Mesodermal cell (in vitro differentiated cells): Measurements from ENCODE around the gene RBM10.

Experiments
- H3K27ac ChIP-seq: 2 replicates; pipeline ENCODE4 v1.7.0; 2013; ENCODE audit warnings: mild to moderate bottlenecking, low read depth, low read length, moderate library complexity; ENCODE audit not compliant: severe bottlenecking
- H3K36me3 ChIP-seq: 2 replicates; pipeline ENCODE4 v1.7.1; 2013; ENCODE audit warnings: mild to moderate bottlenecking, low read length, moderate library complexity; ENCODE audit not compliant: control insufficient read depth, insufficient read depth
- H3K4me1 ChIP-seq: one replicate; pipeline ENCODE4 v1.7.1; 2013; ENCODE audit warnings: mild to moderate bottlenecking, low read length; ENCODE audit not compliant: insufficient read depth, control insufficient read depth, poor library complexity, severe bottlenecking
- H3K4me3 ChIP-seq: 2 replicates; pipeline ENCODE4 v1.7.0; 2013; ENCODE audit warnings: low read length, control low read depth, mild to moderate bottlenecking; ENCODE audit not compliant: insufficient read depth, poor library complexity, severe bottlenecking; ENCODE audit errors: extremely low read depth
- H3K9me3 ChIP-seq: 2 replicates; pipeline ENCODE4 v1.7.1; 2013; ENCODE audit warnings: mild to moderate bottlenecking, low read length, moderate library complexity; ENCODE audit not compliant: control insufficient read depth
- WGBS, 2 experiments: methylation state at CpG; one replicate each; pipeline ENCODE4 v1.1.5; 2013; ENCODE audit warnings: missing lambda C conversion rate in 2 of 2; ENCODE audit not compliant: insufficient coverage in 2 of 2; 5-methylcytosine and 5-hydroxymethylcytosine counted together

RBM10 gene

GRCh38 chrX:47176101-47176740 is 31.2 kb downstream of the RBM10 start:
- H3K9me3 ChIP-seq = no peaks in the 10 kb centered on the region
- H3K4me1 ChIP-seq = no peaks in the 10 kb centered on the region
- H3K27ac ChIP-seq = no peak overlapping the region
- peaks cover 63% of the 10 kb centered on the region for H3K36me3 ChIP-seq
- no peak overlapping the region for H3K4me3 ChIP-seq
- 96 to 97% methylated on average over 13 to 15 of the region's 23 CpGs for WGBS, 2 experiments

- H3K27ac ChIP-seq = no peak overlapping the region
- H3K36me3 ChIP-seq = peaks cover 64% of the 10 kb centered on the region
- no peak overlapping the region for H3K4me3 ChIP-seq
- 0% methylated on average over 1 of the region's 2 CpGs for WGBS, 2 experiments
- no peaks in the 10 kb centered on the region for H3K4me1 ChIP-seq
- H3K9me3 ChIP-seq = no peaks in the 10 kb centered on the region
These were observed 32.1 kb downstream of the RBM10 start for GRCh38 chrX:47177079-47177478.

GRCh38 chrX:47178337-47178736 is 33.3 kb downstream of the RBM10 start:
- Histone ChIP-seq H3K4me1 (no peaks in the 10 kb centered on the region), H3K36me3 (peaks cover 61% of the 10 kb centered on the region)
- 91 to 92% methylated on average over 3 of the region's 5 CpGs for WGBS, 2 experiments

GRCh38 chrX:47179221-47179927 is 34.4 kb downstream of the RBM10 start:
- Histone ChIP-seq H3K4me1 (no peaks in the 10 kb centered on the region), H3K27ac (no peak overlapping the region), H3K4me3 (no peak overlapping the region), H3K36me3 (peaks cover 60% of the 10 kb centered on the region), H3K9me3 (no peaks in the 10 kb centered on the region)
- 79 to 90% methylated on average over 2 to 9 of the region's 14 CpGs for WGBS, 2 experiments

More at GRCh38 chrX:47178337-47178736, 33.3 kb downstream of the RBM10 start:
- Histone ChIP-seq H3K27ac (no peak overlapping the region), H3K9me3 (no peaks in the 10 kb centered on the region), H3K4me3 (no peak overlapping the region)

GRCh38 chrX:47179928-47180255 is 34.9 kb downstream of the RBM10 start:
- Histone ChIP-seq H3K36me3 (peaks cover 61% of the 10 kb centered on the region), H3K9me3 (no peaks in the 10 kb centered on the region), H3K4me1 (no peaks in the 10 kb centered on the region), H3K4me3 (no peak overlapping the region), H3K27ac (no peak overlapping the region)
- WGBS, 2 experiments = 95 to 100% methylated on average over 3 to 10 of the region's 18 CpGs

GRCh38 chrX:47180346-47180745 is 35.3 kb downstream of the RBM10 start:
- H3K9me3 ChIP-seq = no peaks in the 10 kb centered on the region
- H3K27ac ChIP-seq = no peak overlapping the region
- no peak overlapping the region for H3K4me3 ChIP-seq
- no CpG with 5 or more reads among the region's 8 CpGs for WGBS, 2 experiments
- H3K36me3 ChIP-seq = peaks cover 58% of the 10 kb centered on the region
- no peaks in the 10 kb centered on the region for H3K4me1 ChIP-seq

GRCh38 chrX:47181301-47181700 is 36.3 kb downstream of the RBM10 start:
- WGBS, 2 experiments = 98 to 100% methylated on average over 6 to 9 of the region's 10 CpGs

GRCh38 chrX:47182106-47182700 is 37.2 kb downstream of the RBM10 start:
- WGBS, 2 experiments = 98% methylated on average over 6 of the region's 9 CpGs; no CpG with 5 or more reads in 1 of the 2 experiments
- Histone ChIP-seq H3K36me3 (peaks cover 66% of the 10 kb centered on the region), H3K4me1 (no peaks in the 10 kb centered on the region), H3K9me3 (no peaks in the 10 kb centered on the region), H3K27ac (no peak overlapping the region), H3K4me3 (no peak overlapping the region)

More at GRCh38 chrX:47181301-47181700, 36.3 kb downstream of the RBM10 start:
- peaks cover 62% of the 10 kb centered on the region for H3K36me3 ChIP-seq
- no peak overlapping the region for H3K27ac ChIP-seq
- H3K9me3 ChIP-seq = no peaks in the 10 kb centered on the region
- no peak overlapping the region for H3K4me3 ChIP-seq
- no peaks in the 10 kb centered on the region for H3K4me1 ChIP-seq

GRCh38 chrX:47184486-47184885 is 39.5 kb downstream of the RBM10 start:
- 92 to 100% methylated on average over 2 of the region's 4 CpGs for WGBS, 2 experiments
- Histone ChIP-seq H3K27ac (no peak overlapping the region), H3K36me3 (peaks cover 51% of the 10 kb centered on the region), H3K4me1 (no peaks in the 10 kb centered on the region), H3K9me3 (no peaks in the 10 kb centered on the region), H3K4me3 (no peak overlapping the region)

GRCh38 chrX:47185241-47185640 is 40.2 kb downstream of the RBM10 start:
- WGBS, 2 experiments = 93 to 98% methylated on average over 7 to 10 of the region's 17 CpGs

More at GRCh38 chrX:47185241-47185640, 40.2 kb downstream of the RBM10 start:
- Histone ChIP-seq H3K4me3 (no peak overlapping the region), H3K9me3 (no peaks in the 10 kb centered on the region), H3K4me1 (no peaks in the 10 kb centered on the region), H3K27ac (no peak overlapping the region), H3K36me3 (peaks cover 48% of the 10 kb centered on the region)
